WTC11 (cell line): ENCODE results near the gene NGB. TPM values are rescaled to one million over a fixed set of nuclear protein-coding genes. Genes with fewer than 3 reads are reported as not detected.

Experiments
- ATAC-seq: fragments of 200-7000 bp; cut with Tn5 transposase; 2 replicates; pipeline ENCODE4 v1.10.0; 2021; ENCODE audit warnings: mild to moderate bottlenecking, moderate library complexity
- CTCF ChIA-PET: fragments of 300-600 bp; sonication (Branson Sonifier 250); formaldehyde crosslinking; loops from one replicate; lab custom pipeline; 2021; ENCODE audit warnings: antibody characterized with exemption; lab: Charles Lee
- POLR2A ChIA-PET: fragments of 350-600 bp; sonication (Branson Sonifier 250); formaldehyde crosslinking; loops from one replicate; lab custom pipeline; 2021; ENCODE audit warnings: antibody characterized with exemption; lab: Charles Lee
- DNase-seq: peaks from one replicate; pipeline ENCODE4 v3.0.0; 2021; ENCODE audit warnings: low spot score
- H3K27ac Mint-ChIP-seq: 2 replicates; pipeline ENCODE4 v1.8.0; 2021; ENCODE audit warnings: mixed read lengths
- H3K27me3 Mint-ChIP-seq: 2 replicates; pipeline ENCODE4 v1.8.0; 2021; ENCODE audit warnings: low read depth, mild to moderate bottlenecking, moderate library complexity, mixed read lengths
- H3K36me3 Mint-ChIP-seq: 2 replicates; pipeline ENCODE4 v1.8.0; 2021; ENCODE audit warnings: mixed read lengths
- H3K4me1 Mint-ChIP-seq: 2 replicates; pipeline ENCODE4 v1.8.0; 2022; ENCODE audit warnings: mixed read lengths
- H3K4me3 Mint-ChIP-seq: 2 replicates; pipeline ENCODE4 v1.8.0; 2021; ENCODE audit warnings: mild to moderate bottlenecking, moderate library complexity, mixed read lengths
- H3K9me3 Mint-ChIP-seq: 2 replicates; pipeline ENCODE4 v1.8.0; 2021; ENCODE audit warnings: mixed read lengths
- IRF2 ChIP-seq: sonication (generic); formaldehyde crosslinking; IDR thresholded peaks from 2 replicates; pipeline ENCODE4 v1.8.0; 2022; ENCODE audit warnings: low read depth, missing genetic modification reagents, borderline replicate concordance
- NR3C1 ChIP-seq: sonication (generic); formaldehyde crosslinking; conservative IDR thresholded peaks from 2 replicates; pipeline ENCODE4 v1.8.1; 2023; ENCODE audit warnings: low read depth, mild to moderate bottlenecking, missing genetic modification reagents
- OVOL2 ChIP-seq: fragments of 250-450 bp; sonication (Bioruptor Pico); IDR thresholded peaks from 2 replicates; pipeline ENCODE4 v1.9.0; 2021; ENCODE audit warnings: mild to moderate bottlenecking, borderline replicate concordance
- SMAD4 ChIP-seq: sonication (generic); formaldehyde crosslinking; IDR thresholded peaks from 2 replicates; pipeline ENCODE4 v1.8.0; 2022; ENCODE audit warnings: mild to moderate bottlenecking, missing genetic modification reagents
- SOX15 ChIP-seq: fragments of 250-450 bp; sonication (Bioruptor Pico); IDR thresholded peaks from 2 replicates; pipeline ENCODE4 v1.9.0; 2021; ENCODE audit warnings: mild to moderate bottlenecking
- ZNF416 ChIP-seq: fragments of 250-450 bp; sonication (Bioruptor Pico); IDR thresholded peaks from 2 replicates; pipeline ENCODE4 v1.9.0; 2021; ENCODE audit warnings: mild to moderate bottlenecking, inconsistent platforms
- total RNA-seq: library from RNA; stranded (reverse); gene quantifications from 3 replicates; pipeline ENCODE4 v1.2.3, GENCODE V29; 2021
- TF ChIP-seq, protein P1 (sequence below): sonication (generic); formaldehyde crosslinking; IDR thresholded peaks from 2 replicates; pipeline ENCODE4 v1.8.1; 2023; ENCODE audit warnings: mild to moderate bottlenecking, missing genetic modification reagents, moderate library complexity
- TF ChIP-seq, protein P2 (sequence below): fragments of 250-450 bp; sonication (Bioruptor Pico); IDR thresholded peaks from 2 replicates; pipeline ENCODE4 v2.1.2; 2022; ENCODE audit warnings: mild to moderate bottlenecking, moderate library complexity
- TF ChIP-seq, protein P3 (sequence below): sonication (generic); formaldehyde crosslinking; IDR thresholded peaks from 2 replicates; pipeline ENCODE4 v1.8.0; 2022; ENCODE audit warnings: mild to moderate bottlenecking, missing genetic modification reagents
- TF ChIP-seq, protein P4 (sequence below): sonication (generic); formaldehyde crosslinking; IDR thresholded peaks from 2 replicates; pipeline ENCODE4 v1.8.0; 2023; ENCODE audit warnings: missing genetic modification reagents, mild to moderate bottlenecking, borderline replicate concordance
- TF ChIP-seq, protein P5 (sequence below): fragments of 250-450 bp; sonication (Bioruptor Pico); conservative IDR thresholded peaks from 2 replicates; pipeline ENCODE4 v1.9.0; 2021; ENCODE audit warnings: mild to moderate bottlenecking
- TF ChIP-seq, protein P6 (sequence below): sonication (generic); formaldehyde crosslinking; IDR thresholded peaks from 2 replicates; pipeline ENCODE4 v1.8.1; 2023; ENCODE audit warnings: mild to moderate bottlenecking, moderate library complexity, missing genetic modification reagents
- TF ChIP-seq, protein P7 (sequence below): sonication (generic); formaldehyde crosslinking; IDR thresholded peaks from 2 replicates; pipeline ENCODE4 v1.8.1; 2022; ENCODE audit warnings: mild to moderate bottlenecking, missing genetic modification reagents, moderate library complexity, borderline replicate concordance
- TF ChIP-seq, protein P8 (sequence below): sonication (generic); formaldehyde crosslinking; IDR thresholded peaks from 2 replicates; pipeline ENCODE4 v1.8.1; 2022; ENCODE audit warnings: low read depth, mild to moderate bottlenecking, moderate library complexity, missing genetic modification reagents, borderline replicate concordance

Gene NGB
- total RNA-seq, 1 experiment from 2014 or later, result 0.33 TPM

DNA sequence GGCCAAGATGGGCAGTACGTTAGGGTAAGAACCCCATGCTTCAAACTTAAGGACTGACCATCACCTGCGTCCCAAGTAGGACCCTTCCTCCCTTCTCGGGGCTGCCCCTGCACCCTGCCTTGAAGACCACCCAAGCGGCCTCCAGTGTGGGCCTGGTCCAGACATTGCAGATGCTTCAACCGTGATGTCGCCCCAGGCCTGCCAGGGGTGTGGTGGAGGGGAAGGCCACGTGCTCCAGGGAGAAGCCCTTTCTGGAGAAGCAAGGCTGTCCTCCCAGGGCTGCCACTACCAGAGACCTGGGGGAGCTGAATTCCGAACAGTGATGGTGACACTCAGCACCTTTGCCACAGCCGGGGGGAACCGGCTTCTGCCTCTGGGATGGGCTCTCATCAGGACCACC, 13.3 kb downstream of the NGB start:
- Mint-ChIP-seq H3K36me3 (no peaks in the 10 kb centered on the region), H3K27me3 (no peaks in the 10 kb centered on the region), H3K4me3 (no peak overlapping the region), H3K9me3 (no peaks in the 10 kb centered on the region), H3K4me1 (0 out of 2 replicates have a peak, but pooled peaks cover 2% of the 10 kb centered on the region), H3K27ac (no peak overlapping the region)
- POLR2A ChIA-PET, result no interaction called here
- ATAC-seq (no peak), DNase-seq (no peak)
- CTCF ChIA-PET, result no interaction called here
- TF ChIP-seq, protein P1, sequence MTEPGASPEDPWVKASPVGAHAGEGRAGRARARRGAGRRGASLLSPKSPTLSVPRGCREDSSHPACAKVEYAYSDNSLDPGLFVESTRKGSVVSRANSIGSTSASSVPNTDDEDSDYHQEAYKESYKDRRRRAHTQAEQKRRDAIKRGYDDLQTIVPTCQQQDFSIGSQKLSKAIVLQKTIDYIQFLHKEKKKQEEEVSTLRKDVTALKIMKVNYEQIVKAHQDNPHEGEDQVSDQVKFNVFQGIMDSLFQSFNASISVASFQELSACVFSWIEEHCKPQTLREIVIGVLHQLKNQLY, result no peak
- TF ChIP-seq, protein P2, sequence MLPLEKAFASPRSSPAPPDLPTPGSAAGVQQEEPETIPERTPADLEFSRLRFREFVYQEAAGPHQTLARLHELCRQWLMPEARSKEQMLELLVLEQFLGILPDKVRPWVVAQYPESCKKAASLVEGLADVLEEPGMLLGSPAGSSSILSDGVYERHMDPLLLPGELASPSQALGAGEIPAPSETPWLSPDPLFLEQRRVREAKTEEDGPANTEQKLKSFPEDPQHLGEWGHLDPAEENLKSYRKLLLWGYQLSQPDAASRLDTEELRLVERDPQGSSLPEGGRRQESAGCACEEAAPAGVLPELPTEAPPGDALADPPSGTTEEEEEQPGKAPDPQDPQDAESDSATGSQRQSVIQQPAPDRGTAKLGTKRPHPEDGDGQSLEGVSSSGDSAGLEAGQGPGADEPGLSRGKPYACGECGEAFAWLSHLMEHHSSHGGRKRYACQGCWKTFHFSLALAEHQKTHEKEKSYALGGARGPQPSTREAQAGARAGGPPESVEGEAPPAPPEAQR (CRISPR knock-in tag), result no peak
- TF ChIP-seq, protein P3, sequence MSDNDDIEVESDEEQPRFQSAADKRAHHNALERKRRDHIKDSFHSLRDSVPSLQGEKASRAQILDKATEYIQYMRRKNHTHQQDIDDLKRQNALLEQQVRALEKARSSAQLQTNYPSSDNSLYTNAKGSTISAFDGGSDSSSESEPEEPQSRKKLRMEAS, result no peak
- TF ChIP-seq SOX15 (CRISPR knock-in tag), result no peak
- TF ChIP-seq, protein P4, sequence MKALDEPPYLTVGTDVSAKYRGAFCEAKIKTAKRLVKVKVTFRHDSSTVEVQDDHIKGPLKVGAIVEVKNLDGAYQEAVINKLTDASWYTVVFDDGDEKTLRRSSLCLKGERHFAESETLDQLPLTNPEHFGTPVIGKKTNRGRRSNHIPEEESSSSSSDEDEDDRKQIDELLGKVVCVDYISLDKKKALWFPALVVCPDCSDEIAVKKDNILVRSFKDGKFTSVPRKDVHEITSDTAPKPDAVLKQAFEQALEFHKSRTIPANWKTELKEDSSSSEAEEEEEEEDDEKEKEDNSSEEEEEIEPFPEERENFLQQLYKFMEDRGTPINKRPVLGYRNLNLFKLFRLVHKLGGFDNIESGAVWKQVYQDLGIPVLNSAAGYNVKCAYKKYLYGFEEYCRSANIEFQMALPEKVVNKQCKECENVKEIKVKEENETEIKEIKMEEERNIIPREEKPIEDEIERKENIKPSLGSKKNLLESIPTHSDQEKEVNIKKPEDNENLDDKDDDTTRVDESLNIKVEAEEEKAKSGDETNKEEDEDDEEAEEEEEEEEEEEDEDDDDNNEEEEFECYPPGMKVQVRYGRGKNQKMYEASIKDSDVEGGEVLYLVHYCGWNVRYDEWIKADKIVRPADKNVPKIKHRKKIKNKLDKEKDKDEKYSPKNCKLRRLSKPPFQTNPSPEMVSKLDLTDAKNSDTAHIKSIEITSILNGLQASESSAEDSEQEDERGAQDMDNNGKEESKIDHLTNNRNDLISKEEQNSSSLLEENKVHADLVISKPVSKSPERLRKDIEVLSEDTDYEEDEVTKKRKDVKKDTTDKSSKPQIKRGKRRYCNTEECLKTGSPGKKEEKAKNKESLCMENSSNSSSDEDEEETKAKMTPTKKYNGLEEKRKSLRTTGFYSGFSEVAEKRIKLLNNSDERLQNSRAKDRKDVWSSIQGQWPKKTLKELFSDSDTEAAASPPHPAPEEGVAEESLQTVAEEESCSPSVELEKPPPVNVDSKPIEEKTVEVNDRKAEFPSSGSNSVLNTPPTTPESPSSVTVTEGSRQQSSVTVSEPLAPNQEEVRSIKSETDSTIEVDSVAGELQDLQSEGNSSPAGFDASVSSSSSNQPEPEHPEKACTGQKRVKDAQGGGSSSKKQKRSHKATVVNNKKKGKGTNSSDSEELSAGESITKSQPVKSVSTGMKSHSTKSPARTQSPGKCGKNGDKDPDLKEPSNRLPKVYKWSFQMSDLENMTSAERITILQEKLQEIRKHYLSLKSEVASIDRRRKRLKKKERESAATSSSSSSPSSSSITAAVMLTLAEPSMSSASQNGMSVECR, result no peak
- TF ChIP-seq, protein P5, sequence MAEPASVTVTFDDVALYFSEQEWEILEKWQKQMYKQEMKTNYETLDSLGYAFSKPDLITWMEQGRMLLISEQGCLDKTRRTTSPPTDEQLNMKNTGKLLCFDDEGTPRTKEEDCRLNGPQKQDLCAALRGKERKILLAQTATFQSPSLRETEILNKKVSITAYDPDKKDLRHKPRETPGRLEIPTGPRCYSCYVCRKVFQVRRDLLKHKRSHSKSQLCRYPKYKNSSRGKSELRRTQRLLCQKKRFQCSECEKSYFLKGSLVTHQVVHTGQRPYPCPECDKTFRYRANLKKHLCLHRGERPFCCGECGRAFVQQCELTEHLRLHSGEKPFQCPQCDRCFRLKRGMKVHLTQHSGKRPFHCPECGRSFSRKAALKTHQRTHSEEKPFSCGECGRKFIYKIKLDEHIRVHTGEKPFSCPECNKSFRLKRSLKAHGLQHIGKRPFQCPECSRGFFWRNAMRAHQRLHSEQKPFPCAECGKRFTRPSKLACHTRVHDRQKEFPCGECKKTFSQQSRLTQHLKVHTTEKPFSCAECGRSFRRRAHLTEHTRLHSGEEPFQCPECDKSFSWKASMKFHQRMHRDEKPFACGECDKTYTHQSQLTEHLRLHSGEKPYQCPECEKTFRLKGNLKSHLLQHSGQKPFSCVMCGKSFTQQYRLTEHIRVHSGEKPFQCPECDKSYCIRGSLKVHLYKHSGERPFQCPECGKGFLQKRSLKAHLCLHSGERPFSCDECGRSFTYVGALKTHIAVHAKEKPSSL, result no peak
- no peak for TF ChIP-seq NR3C1 (CRISPR knock-in tag)
- no peak for TF ChIP-seq SMAD4 (CRISPR knock-in tag)
- TF ChIP-seq, protein P6, sequence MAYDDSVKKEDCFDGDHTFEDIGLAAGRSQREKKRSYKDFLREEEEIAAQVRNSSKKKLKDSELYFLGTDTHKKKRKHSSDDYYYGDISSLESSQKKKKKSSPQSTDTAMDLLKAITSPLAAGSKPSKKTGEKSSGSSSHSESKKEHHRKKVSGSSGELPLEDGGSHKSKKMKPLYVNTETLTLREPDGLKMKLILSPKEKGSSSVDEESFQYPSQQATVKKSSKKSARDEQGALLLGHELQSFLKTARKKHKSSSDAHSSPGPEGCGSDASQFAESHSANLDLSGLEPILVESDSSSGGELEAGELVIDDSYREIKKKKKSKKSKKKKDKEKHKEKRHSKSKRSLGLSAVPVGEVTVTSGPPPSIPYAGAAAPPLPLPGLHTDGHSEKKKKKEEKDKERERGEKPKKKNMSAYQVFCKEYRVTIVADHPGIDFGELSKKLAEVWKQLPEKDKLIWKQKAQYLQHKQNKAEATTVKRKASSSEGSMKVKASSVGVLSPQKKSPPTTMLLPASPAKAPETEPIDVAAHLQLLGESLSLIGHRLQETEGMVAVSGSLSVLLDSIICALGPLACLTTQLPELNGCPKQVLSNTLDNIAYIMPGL (CRISPR knock-in tag), result no peak
- TF ChIP-seq IRF2 (CRISPR knock-in tag), result no peak
- TF ChIP-seq, protein P7, sequence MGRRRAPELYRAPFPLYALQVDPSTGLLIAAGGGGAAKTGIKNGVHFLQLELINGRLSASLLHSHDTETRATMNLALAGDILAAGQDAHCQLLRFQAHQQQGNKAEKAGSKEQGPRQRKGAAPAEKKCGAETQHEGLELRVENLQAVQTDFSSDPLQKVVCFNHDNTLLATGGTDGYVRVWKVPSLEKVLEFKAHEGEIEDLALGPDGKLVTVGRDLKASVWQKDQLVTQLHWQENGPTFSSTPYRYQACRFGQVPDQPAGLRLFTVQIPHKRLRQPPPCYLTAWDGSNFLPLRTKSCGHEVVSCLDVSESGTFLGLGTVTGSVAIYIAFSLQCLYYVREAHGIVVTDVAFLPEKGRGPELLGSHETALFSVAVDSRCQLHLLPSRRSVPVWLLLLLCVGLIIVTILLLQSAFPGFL, result no peak
- no peak for TF ChIP-seq OVOL2
- TF ChIP-seq, protein P8, sequence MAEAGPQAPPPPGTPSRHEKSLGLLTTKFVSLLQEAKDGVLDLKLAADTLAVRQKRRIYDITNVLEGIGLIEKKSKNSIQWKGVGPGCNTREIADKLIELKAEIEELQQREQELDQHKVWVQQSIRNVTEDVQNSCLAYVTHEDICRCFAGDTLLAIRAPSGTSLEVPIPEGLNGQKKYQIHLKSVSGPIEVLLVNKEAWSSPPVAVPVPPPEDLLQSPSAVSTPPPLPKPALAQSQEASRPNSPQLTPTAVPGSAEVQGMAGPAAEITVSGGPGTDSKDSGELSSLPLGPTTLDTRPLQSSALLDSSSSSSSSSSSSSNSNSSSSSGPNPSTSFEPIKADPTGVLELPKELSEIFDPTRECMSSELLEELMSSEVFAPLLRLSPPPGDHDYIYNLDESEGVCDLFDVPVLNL, result no peak
- no peak for TF ChIP-seq ZNF416 (CRISPR knock-in tag)
